ENCODE data around the gene YPEL3.

Gene YPEL3

GRCh38 chr16:30049871-30050270, 46.1 kb downstream of the YPEL3 start:
- DNase-seq (ENCODE audit: low read depth in 2 of 2): no peak

GRCh38 chr16:30046588-30046987, 49.4 kb downstream of the YPEL3 start:
- no peak for DNase-seq (ENCODE audit: low read depth in 2 of 2)

- DNase-seq (ENCODE audit: low read depth in 2 of 2): no peak
Observed at GRCh38 chr16:30046178-30046577, 49.8 kb downstream of the YPEL3 start.
